Prostate gland (tissue), 2 donors: Measurements from ENCODE around the gene NDUFV2.

Source experiments
- POLR2A ChIP-seq: fragments of 450-650 bp; IDR thresholded peaks from one replicate; pipeline ENCODE4 v1.6.1; 2016; ENCODE audit warnings: antibody characterized with exemption, mild to moderate bottlenecking
- TF ChIP-seq, protein P1 (sequence below), 4 experiments: fragments of 200-600 bp in 2 of 4; fragments of 450-650 bp in 2 of 4; sonication (generic) in 2 of 4; IDR thresholded peaks; 1 replicate in 3 of 4; 2 replicates in 1 of 4; pipeline ENCODE4 v1.5.1; 2016 to 2019; ENCODE audit warnings: antibody characterized with exemption in 4 of 4, mild to moderate bottlenecking in 2 of 4, moderate library complexity in 2 of 4

DNA sequence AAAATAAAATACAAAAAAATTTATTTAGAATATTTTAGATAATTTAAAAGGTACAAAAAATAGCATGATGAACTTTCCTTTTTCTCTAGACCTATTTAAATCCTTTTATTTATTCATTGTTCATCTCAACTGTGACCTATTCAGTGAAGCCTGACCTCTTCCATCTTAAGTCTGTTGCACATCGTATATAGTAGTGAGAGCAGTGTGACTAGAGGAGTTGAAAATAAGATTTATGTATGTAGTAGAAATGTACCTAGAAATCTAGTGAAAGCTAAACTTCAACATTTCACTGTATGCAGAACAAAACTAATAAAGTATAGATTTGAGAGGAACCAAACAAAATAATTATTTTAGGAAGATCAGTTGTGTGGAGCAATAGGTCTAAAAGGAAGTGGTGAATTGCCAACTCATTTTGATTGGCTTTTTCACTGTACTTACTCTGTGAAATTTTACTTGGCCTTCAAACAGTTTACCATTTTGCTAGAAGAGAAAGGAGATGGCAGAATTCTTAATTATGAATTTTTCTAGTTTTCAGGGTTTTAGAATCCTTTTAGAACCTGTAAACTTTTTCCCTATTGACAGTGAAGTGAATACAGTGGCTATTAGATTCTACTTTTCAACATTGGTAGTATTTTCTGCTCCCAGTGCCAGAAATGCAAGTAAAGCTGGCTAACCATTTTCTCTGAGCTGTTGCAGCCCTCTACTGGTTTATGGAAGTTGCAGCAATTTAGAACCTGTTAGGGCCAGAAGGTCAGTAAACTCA, 45.1 kb downstream of the NDUFV2 start:
- TF ChIP-seq, protein P1, sequence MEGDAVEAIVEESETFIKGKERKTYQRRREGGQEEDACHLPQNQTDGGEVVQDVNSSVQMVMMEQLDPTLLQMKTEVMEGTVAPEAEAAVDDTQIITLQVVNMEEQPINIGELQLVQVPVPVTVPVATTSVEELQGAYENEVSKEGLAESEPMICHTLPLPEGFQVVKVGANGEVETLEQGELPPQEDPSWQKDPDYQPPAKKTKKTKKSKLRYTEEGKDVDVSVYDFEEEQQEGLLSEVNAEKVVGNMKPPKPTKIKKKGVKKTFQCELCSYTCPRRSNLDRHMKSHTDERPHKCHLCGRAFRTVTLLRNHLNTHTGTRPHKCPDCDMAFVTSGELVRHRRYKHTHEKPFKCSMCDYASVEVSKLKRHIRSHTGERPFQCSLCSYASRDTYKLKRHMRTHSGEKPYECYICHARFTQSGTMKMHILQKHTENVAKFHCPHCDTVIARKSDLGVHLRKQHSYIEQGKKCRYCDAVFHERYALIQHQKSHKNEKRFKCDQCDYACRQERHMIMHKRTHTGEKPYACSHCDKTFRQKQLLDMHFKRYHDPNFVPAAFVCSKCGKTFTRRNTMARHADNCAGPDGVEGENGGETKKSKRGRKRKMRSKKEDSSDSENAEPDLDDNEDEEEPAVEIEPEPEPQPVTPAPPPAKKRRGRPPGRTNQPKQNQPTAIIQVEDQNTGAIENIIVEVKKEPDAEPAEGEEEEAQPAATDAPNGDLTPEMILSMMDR (IDR thresholded peaks at IDR 0.05) = peak in 3 of 4 experiments; percentile 52 to 80 (median 78)
- TF ChIP-seq POLR2A = no peak
